GM19468 (cell line): ENCODE data around the gene POLD4.
"Not testable (repeated sequence)": the region's sequence is repeated elsewhere in the genome, so short reads cannot be mapped to it uniquely, and the experiment has no call there.

Experiments used
- ATAC-seq: cut with Tn5 transposase; IDR thresholded peaks from one replicate; pipeline ENCODE4 v1.9.1; 2021; ENCODE audit warnings: mild to moderate bottlenecking, moderate library complexity, moderate number of reproducible peaks; ENCODE audit not compliant: unreplicated experiment; ENCODE audit errors: extremely low read depth

Gene POLD4

DNA sequence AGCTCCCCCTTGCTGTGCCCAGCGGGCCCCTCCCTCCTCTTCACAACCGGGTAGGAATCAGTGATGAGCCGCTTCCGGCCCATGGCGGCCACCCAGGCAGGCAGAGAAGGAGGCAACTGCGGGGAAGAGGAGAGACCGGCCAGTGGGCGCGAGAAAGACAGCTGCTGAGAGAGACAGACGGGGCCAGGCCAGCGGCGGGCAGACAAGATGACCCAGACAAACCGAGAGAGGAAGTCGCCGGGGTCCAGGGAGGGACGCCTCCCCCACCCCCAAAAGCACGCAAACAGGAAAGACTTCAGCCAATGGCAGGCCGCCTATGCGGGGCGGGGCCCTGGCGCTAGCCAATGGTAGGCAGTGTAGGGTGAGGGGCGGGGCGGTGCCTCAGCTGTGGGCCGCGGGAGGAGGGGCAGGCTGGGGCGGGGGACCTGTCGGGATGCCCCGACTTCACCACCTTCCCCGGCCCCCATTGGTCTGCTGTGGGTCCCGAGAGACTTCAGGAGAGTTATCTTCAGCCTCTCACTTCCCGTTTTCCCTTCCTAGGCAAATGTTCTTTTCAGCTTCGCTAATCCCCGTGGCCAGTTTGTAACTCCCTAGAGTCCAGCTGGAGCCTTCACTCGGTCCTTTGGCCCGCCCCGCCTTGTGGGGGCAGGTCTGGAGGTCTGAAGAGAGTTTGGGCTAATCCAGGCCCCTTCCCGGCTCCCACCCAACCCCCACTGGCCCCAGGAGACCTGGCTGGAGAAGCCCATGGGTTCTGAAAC is at the start of gene POLD4:
POLD4 (minus strand) TSS at position 230 of the 758 bp plus-strand sequence; CDS start at position 83, 147 bp downstream.
- peak; percentile 53 for ATAC-seq

DNA sequence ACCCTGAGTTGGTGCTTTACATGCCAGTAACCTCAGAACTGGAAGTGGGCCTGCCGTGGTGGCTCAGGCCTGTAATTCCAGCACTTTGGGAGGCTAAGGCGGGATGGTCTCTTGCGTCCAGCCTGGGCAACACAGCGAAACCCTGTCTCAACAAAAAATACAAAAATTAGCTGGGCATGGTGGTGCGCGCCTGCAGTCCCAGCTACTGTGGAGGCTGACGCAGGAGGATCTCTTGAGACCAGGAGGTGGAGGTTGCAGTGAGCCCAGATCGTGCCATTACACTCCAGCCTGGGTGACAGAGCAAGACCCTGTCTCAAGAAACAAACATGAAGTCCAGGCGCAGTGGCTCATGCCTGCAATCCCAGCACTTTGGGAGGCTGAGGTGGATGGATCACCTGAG is 49.7 kb upstream of the POLD4 start:
- ATAC-seq, result not testable (repeated sequence)

DNA sequence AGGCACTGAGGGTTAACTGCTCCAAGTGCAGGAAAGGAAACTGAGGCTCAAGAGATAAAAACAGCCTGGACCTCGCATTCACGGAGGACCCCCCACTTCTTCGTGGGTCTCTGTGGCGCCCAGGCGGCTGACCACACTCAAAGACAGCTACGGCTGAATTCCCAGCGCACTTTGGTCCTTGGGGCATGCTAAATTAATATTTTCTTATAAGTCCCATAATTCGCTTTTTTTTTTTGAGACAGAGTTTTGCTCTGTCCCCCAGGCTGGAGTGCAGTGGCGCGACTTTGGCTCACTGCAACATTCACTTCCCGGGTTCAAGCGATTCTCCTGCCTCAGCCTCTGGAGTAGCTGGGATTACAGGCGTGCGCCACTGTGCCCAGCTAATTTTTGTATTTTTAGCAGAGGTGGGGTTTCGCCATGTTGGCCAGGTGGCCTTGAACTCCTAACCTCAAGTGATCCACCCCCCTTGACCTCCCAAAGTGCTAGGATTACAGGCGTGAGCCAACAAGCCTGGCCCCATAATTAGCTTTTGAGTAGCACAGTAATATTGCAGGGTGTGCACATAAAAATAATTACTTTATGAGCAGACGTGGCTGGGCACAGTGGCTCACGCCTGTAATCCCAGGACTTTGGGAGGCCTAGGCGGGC is 49.0 kb upstream of the POLD4 start:
- not testable (repeated sequence) for ATAC-seq

DNA sequence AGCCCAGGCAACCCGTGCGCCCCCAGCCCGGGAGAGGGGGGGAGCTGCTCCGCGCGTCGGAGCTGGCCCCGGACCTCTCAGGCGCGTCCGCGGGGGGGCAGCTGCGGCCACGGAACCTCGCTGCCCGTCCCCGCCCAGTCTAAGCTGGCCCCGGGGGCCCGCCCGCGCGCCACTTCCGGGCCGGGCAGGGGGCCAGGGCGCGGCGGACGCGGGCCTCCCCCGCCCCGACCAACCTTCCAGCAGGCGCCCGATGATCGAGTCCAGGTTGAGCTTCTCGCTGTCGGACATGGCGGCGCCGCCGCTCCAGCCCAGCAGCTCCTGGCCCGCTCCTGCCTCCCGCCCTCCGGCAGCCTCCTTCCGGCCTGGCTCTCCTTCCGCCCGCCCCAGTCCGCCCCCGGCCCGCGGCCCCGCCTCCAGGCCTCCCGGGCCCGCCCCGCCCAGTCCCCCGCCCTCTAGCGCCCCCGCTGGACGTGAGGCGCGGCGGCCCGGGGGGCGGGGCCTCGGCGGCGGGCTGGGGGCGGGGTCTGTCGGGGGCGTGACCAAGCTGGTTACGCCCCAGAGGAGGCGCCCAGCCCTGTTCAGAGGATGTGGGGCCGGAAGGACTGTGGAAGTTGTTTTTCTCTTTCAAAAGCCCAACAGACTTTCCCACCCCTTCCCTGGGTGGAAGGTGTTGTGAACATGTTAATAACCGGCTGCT is 48.3 kb upstream of the POLD4 start, which contains the start of gene PPP1CA:
PPP1CA (minus strand) TSS at position 364 of the 697 bp plus-strand sequence; CDS start at position 288, 76 bp downstream.
- ATAC-seq, result peak; percentile 43

DNA sequence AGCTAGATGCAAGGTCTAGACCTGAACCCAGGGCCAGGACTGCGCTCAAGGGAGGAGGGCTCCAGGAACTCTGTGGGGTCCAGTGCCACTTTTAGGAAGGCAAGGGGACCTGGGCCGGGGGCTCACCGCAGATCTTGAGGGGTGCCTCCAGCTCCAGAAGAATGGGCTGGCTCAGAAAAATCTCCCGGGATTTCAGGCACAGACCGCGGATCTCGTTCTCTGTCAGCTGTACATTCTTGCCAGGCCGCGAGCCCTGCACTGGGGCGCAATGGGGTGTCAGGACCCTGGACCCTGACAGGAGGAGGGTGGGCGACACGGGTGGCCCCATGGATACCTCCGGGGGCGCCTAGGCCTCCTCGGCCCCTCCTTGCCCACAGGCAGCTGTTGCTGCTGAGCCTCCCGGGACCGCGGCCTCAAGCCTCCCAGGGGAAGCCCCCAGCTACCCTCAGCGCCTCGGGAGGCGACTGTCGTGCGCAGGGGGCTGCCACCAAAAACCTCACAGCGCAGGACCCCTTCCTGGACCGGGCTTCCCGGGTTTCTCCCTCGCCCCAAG is 47.7 kb upstream of the POLD4 start:
- no peak for ATAC-seq

DNA sequence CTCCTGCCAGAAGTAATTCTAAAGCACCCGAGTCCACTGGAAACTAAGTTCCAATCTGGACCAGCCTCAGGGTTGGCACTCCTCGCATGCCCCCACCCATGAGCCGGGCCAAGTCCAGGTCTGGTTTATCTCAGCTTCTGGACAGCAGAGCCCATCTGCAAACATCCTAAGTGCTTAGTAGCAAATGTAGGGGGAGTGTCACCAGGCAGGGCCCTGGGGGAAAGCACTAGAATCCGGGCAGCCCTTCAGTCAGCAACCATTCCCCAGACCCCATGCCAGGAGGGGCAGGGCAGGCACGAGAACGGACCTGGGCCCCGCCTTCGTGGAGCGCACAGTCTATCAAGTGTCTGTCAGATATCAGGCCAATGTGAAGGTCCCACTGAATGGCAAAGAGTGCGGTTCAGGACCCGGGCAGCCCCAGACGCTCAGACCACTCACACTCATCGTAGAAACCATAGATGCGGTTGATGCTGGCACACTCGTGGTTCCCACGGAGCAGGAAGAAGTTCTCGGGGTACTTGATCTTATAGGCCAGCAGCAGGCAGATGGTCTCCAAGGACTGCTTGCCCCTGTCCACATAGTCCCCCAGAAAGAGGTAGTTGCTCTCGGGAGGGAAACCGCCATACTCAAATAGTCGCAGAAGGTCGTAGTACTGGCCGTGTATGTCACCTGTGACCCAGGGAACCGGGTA is 47.0 kb upstream of the POLD4 start:
- no peak for ATAC-seq

DNA sequence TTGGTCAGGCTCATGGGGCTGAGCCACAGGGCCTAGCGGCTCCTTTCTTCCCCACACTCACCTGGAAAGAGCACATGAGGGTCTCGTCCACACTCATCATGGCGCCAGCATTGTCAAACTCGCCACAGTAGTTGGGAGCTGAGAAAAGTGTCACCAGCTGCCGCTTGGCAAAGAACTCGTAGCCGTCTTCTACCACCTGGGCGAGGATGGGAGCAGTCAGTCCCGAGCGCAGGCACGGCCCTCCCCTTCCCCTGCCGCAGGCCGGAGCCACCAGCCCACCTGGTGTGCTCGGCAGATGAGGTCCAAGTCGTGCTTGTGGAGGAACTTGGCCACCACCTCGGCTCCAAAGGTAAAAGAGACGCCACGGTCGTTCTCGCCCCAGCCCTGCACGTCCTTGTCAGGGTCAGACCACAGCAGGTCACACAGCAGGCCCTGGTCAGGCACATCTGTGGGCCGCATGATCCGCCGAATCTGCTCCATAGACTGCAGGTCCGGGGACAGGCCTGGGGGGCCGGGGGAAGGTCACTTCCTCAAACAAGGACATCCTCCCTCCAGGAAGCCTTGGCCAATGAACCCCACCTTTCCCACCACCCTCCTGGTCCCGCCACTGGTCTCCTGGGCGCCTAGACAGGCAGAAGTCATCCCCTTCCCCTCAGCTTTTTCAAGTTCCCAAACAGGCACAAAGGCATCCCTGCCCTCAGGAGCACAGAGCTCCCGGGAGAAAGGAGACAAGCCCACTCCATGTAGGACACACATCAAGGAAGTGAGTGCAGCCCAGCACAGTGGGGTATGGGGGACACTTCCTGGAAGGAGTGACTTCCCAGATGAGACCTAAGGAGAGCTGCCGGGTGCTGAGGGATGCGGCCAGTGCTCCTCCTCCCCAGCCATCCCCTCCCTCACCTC is 45.6 kb upstream of the POLD4 start:
- ATAC-seq, result no peak

DNA sequence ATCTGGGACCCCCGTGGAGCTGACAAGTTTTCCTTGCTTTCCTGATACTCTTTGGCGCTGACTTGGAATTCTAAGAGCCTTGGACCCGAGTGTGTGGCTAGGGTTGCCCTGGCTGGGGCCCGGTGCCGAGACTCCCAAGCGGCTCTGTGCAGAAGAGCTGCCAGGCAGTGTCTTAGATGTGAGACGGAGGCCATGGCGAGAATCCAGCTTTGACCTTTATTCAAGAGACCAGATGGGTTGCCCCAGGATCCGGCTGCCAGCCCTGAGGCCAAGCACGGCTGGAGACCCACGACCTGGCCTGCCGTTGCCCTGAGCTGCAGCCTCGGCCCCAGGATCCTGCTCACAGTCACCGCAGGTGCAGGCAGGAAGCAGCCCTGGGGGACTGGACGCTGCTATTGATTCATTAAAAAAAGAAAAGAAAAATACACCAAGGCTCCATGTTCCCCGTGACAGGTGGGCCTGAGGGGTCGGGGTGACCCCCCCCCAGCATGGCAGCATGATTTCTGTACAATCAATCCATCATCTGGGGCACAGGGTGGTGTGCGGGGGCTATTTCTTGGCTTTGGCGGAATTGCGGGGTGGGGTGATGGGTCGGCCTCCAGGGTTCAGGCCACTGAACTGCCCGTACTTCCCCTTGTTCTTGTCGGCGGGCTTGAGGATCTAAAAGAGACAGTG is 44.8 kb upstream of the POLD4 start:
- no peak for ATAC-seq

DNA sequence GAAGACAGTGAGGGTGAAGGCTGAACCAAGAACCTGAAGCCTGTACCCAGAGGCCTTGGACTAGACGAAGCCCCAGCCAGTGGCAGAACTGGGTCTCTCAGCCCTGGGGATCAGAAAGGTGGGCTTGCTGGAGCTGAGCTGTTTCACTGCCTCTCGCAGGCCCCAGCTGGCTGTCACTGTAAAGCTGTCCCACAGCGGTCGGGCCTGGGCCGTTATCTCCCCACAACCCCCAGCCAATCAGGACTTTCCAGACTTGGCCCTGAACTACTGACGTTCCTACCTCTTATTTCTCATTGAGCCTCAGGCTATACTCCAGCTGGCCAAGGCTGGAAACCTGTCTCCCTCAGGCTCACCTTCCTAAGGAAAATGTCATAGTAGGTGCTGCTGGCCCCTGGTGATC is 44.2 kb upstream of the POLD4 start:
- no peak for ATAC-seq

DNA sequence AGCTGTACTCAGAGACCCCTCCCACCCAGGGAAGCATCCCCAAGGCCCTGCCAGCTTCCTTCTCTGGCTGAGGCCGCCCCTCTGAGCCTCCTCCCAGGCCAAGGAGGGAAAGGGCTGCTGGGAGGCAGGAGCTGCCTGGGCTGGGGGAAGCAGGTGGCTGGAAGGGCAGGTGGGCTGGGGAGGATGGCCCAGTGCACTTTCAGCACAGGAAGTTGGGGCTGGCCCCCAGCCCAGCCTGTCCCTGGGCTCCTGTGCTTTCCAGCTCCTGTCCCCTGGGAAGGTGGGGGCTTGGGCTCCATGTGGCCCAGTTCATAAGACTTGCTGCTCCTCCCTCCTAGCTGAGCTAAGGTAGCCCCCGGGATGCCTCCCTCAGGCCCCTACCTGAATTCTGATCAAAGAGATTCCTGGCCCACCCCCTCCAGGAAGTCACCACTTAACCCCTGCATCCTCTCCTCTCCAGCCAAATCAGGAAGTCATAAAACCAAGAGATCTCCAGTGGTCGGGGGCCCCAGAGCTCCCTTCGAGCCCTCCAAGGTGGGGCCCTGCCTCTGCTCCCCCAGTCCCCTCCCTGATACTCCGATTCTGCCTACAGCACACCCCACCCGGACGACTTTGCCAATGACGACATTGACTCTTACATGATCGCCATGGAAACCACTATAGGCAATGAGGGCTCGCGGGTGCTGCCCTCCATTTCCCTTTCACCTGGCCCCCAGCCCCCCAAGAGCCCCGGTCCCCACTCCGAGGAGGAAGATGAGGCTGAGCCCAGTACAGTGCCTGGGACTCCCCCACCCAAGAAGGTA is 43.4 kb upstream of the POLD4 start:
- ATAC-seq, result no peak

DNA sequence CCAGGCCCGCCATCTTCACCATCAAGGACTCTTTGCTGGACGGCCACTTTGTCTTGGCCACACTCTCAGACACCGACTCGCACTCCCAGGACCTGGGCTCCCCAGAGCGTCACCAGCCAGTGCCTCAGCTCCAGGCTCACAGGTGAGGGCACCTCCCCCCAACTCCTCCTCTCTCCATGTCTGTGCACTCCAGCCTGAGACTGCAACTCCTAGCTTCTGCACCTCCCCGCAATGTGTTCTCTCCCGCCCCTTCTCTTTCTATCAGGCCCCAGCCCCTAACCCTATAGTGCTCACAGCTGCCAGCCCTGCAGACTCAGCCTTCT is 42.9 kb upstream of the POLD4 start:
- ATAC-seq, result no peak

DNA sequence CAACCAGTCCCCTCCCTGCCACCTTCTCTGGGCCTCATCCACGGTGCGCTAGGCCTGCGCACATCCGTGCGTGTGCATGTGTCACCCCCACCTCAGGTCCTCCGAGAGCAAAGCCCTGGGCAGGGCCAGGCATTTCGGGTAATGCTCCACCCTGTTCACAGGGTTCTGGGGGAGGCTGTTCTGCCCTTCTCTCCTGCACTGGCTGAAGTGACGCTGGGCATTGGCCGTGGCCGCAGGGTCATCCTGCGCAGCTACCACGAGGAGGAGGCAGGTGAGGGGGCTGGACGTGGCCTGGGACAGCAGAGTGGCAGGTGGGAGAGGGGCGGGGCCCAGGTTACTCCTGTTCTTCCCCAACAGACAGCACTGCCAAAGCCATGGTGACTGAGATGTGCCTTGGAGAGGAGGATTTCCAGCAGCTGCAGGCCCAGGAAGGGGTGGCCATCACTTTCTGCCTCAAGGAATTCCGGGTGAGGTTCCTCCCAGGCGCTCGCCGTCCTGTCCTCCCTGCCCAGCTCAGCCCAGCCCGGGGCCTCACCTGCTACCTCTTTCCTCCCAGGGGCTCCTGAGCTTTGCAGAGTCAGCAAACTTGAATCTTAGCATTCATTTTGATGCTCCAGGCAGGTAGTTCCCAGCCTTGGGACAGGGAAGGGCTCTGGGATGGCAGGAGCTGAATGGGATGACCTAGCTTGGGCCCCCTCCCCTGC is 42.4 kb upstream of the POLD4 start:
- ATAC-seq, result no peak

DNA sequence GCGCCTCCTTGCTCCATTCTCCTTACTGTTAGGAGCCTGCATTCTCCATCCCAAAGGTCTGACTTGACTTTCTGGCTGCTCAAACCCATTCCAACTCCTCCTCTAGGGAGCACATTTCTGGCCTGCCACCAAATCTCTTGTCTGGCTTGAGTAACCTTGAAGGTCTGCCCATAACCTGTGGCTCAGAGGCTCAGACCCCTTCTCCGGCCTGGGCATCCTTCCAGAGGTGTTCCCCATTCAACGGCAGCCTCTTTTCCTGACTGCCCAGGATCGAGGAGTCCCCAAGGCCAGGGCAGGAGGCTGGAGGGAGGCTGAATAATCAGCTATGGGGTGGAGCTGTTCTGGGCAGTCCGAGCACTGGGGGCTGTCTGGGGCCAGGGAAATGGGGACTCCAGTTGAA is 40.6 kb upstream of the POLD4 start:
- ATAC-seq, result no peak

DNA sequence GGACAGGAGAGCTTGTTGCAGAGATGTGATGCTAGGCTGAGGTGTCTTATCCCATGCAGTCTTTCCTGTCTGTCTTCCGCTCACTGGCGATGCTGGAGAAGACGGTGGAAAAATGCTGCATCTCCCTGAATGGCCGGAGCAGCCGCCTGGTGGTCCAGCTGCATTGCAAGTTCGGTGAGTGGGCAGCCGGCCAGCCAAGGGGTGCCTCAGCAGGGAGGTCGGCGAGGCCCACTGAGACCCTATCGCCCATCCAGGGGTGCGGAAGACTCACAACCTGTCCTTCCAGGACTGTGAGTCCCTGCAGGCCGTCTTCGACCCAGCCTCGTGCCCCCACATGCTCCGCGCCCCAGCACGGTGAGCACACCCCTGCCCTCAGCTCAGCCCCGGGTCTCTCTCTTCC is 40.1 kb upstream of the POLD4 start:
- no peak for ATAC-seq

DNA sequence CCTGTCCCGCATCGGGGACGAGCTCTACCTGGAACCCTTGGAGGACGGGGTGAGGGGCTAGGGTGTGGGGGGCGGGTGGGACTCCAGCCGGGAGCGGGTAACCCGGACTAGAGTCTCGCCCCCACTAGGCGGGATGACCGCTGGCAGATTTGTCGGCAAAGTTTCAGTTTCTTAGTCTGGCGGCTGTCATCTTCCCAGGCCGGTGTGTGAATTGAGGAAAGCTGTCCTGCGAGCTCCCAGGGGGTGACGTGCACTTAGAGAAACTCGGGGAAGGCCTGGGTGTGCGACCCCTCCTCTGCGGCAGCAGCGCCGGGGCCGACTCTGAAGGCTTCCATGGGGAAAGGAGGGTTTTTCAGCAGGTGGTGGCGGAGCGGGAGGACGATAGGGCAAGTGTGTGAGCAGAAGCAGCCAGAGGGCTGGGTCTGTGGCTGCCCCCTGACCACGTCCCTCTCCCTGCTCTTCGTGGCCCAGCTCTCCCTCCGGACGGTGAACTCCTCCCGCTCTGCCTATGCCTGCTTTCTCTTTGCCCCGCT is 38.9 kb upstream of the POLD4 start:
- no peak for ATAC-seq

DNA sequence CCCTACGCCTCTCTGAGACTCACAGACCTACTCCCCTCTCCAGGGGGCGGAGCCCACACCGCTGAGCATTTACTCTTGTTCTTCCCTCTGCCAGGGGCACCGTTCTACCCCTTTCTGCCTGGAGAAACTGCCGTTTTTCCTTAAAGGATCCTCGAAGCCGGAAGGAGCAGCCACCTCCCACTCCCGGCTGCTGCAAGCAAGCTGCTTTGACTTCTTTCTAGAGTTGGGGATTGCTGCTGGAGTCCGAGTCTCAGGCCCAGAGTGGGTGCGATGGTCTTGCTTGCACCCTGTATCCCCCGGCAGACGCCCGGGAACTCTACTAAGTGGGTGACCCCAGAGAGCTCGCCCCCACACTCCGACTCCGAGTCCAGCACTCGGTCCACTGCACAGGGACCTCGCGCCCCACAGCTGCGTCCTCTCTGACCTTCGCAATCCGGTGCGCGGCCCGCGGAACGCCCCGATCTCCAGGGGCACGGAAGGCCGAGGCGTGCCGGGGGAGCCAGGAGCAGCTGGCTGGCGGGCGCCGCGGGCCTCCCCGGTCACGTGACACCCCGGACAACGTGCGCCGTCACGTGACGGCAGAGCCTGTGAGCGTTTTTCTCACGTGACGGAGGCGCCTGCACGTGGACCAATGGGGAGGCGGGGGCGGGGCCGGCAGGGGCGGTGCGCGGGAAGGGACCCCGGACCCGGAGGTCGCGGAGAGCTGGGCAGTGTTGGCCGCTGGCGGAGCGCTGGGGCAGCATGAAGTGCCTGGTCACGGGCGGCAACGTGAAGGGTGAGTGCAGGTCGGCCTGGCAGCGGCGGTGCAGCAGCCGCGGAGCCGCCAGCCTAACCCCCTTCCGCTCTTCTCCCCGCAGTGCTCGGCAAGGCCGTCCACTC is 38.2 kb upstream of the POLD4 start, which contains the start of gene RAD9A:
RAD9A (plus strand) TSS at position 683 of the 879 bp plus-strand sequence; CDS start at position 742, 59 bp downstream.
- ATAC-seq, result no peak
